ENCODE data around the gene TAOK1. TPM values are rescaled to one million over a fixed set of nuclear protein-coding genes. Genes with fewer than 3 reads are reported as not detected.
A peak's percentile ranks its signal among the peaks of the same experiment; 100 is the strongest.

Gene TAOK1
- total and polyA plus RNA-seq, 2 donors (not counting 1 experiment from before 2014, with no cell fraction given), result 9.8 to 80.7 TPM

DNA sequence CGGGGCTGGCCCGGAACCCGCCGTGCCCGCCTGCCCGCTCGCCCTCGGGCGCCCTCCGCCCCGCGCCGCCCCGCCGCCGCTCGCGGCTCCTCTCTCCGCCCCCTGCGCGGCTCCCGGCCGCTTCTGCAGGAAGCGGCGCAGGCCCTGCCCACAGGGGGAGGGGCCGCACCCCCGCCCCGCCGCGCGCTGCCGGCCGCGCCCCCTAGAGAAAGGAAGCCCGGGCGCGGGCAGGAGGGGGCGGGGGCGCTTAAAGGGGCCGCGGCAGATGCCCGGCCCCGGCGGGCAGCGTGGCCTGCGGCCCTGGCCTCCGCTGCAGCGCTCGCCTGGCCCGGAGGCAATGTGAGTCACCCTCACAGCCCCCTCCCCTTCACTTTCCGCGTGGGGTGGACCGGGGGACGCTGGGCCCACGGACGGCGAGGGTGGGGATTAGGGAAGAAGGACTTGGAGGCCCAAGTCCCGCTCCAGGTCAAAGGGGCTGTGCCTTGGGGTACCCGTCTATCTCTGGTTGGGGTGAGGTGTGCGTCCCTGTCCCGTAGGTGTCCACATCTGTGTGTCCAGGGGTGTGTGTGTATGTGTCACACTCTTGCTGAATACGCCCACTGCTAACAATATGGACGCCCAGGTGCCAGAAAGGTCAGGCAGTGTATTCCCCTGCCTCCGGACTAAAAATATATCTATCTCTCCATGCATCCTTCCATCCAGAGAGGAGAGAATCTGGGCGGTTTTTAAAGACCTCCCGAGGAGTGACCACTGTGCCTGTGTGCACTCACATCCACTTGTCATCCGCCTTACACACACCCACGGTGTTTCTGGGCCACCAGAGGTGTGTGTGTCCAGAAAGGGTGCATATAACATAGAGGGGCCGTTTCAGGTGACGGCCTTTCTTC, 199.6 kb downstream of the TAOK1 start, which contains the start of gene GIT1:
TSS of gene GIT1 (minus strand) at position 125 of the 887 bp plus-strand sequence. CDS start 270 bp downstream, outside the sequence.
- H3K9ac ChIP-seq (ENCODE audit: low read length), result peak within 1 kb of the TSS; percentile 85
- peak within 1 kb of the TSS; percentile 99 for H3K4me2 ChIP-seq (replicated peaks; ENCODE audit: low read depth, low read length, poor library complexity, severe bottlenecking)
- no peaks in the 10 kb centered on the region for H3K36me3 ChIP-seq (replicated peaks in 1 of 2; ENCODE audit: control extremely low read depth in 1 of 2, control insufficient read depth in 1 of 2, extremely low read depth in 1 of 2, insufficient read depth in 2 of 2, low read length in 1 of 2)
- WGBS (ENCODE audit: insufficient coverage), result 2% methylated on average over 55 of the region's 70 CpGs
- peak; percentile 82 for ATAC-seq (ENCODE audit: low read depth)
- H3K27ac ChIP-seq (ENCODE audit: low read length in 2 of 2), result peak within 1 kb of the TSS; percentile 46 to 51
- ChIA-PET CTCF (interaction anchor here (3.2 to 24.3 kb wide), 4 partner anchors 11 to 28 kb away, joined by 21 to 336 read pairs (median 110); partner anchors contain the start of gene ABHD15), POLR2A (no interaction called here)
- TF ChIP-seq CTCF (IDR thresholded peaks at IDR 0.05) (no peak), EZH2 (IDR thresholded peaks at IDR 0.05; ENCODE audit: borderline replicate concordance, insufficient read depth, low read depth, low read length, poor library complexity, severe bottlenecking) (no peak)
- intact Hi-C loops (cut with micrococcal nuclease), result loop anchor here (1.0 to 5.0 kb wide), 4 partner anchors 21 to 527 kb away; partner anchors contain the start of genes NSRP1 and TP53I13
- peaks cover 27% of the 10 kb centered on the region for H4K20me1 ChIP-seq (ENCODE audit: control insufficient read depth, insufficient read depth, low read length, poor library complexity, severe bottlenecking)
- peak within 1 kb of the TSS; percentile 58 to 96 (median 69) for H3K4me3 ChIP-seq (ENCODE audit: control extremely low read depth in 1 of 5, extremely low read depth in 1 of 5, insufficient read depth in 1 of 5, low read depth in 2 of 5, low read length in 4 of 5)
- Mint-ChIP-seq H3K27ac (peak within 1 kb of the TSS; percentile 94), H3K9me3 (ENCODE audit: insufficient read depth) (no peaks in the 10 kb centered on the region), H3K4me3 (peak within 1 kb of the TSS; percentile 91), H3K4me1 (peaks cover 69% of the 10 kb centered on the region), H3K27me3 (no peaks in the 10 kb centered on the region)
- peaks cover 0 to 2% (median 0%) of the 10 kb centered on the region in 3 donors for H3K9me3 ChIP-seq (ENCODE audit: control extremely low read depth in 1 of 3, control insufficient read depth in 2 of 3, insufficient read depth in 1 of 3, low read length in 2 of 3)
- peak; percentile 90 for DNase-seq
- peak within 1 kb of the TSS; percentile 99 for H2AFZ ChIP-seq (ENCODE audit: insufficient read depth, low read depth, low read length, poor library complexity, severe bottlenecking)
- peaks cover 0 to 7% (median 2%) of the 10 kb centered on the region in 4 experiments for H3K27me3 ChIP-seq (replicated peaks in 1 of 4; ENCODE audit: control extremely low read depth in 1 of 4, control insufficient read depth in 3 of 4, insufficient read depth in 4 of 4, low read length in 3 of 4)
- peaks cover 62 to 75% of the 10 kb centered on the region in 2 donors for H3K4me1 ChIP-seq (ENCODE audit: control insufficient read depth in 2 of 2, insufficient read depth in 2 of 2, low read length in 2 of 2)
- peaks cover 48% of the 10 kb centered on the region for H3K79me2 ChIP-seq (ENCODE audit: control insufficient read depth, insufficient read depth, low read length)

All from B cell (primary cell).